ENCODE results near the gene ZNF462. TPM values are rescaled to one million over a fixed set of nuclear protein-coding genes. Genes with fewer than 3 reads are reported as not detected.

ZNF462 gene
- total RNA-seq, 1 donor = 9.8 TPM

GRCh38 chr9:107043886-107044285 lies 180.9 kb downstream of the ZNF462 start:
- H3K27ac ChIP-seq (ENCODE audit: low read depth, low read length) = no peak overlapping the region
- H3K4me1 ChIP-seq (ENCODE audit: insufficient read depth, low read length) = no peaks in the 10 kb centered on the region
- H3K9me3 ChIP-seq (ENCODE audit: low read depth, low read length) = no peaks in the 10 kb centered on the region
- H3K27me3 ChIP-seq (ENCODE audit: insufficient read depth, low read length) = peaks cover 3% of the 10 kb centered on the region
- TF ChIP-seq CTCF (IDR thresholded peaks at IDR 0.05; ENCODE audit: extremely low read depth, low read depth, low read length) = no peak
- DNase-seq (ENCODE audit: insufficient read length, low spot score, missing footprints) = no peak
- H3K79me2 ChIP-seq (ENCODE audit: insufficient read depth, low read length) = no peaks in the 10 kb centered on the region
- H3K4me3 ChIP-seq (ENCODE audit: insufficient read depth, low read length) = no peak overlapping the region
- H2AFZ ChIP-seq (ENCODE audit: low read length) = no peak overlapping the region
- H4K20me1 ChIP-seq (ENCODE audit: insufficient read depth, low read length) = no peaks in the 10 kb centered on the region
- no peaks in the 10 kb centered on the region for H3K36me3 ChIP-seq (ENCODE audit: insufficient read depth, low read length)
- H3K4me2 ChIP-seq (ENCODE audit: insufficient read depth, low read length) = no peak overlapping the region

GRCh38 chr9:107044872-107045271 lies 181.9 kb downstream of the ZNF462 start:
- Histone ChIP-seq H3K79me2 (ENCODE audit: insufficient read depth, low read length) (no peaks in the 10 kb centered on the region), H3K36me3 (ENCODE audit: insufficient read depth, low read length) (no peaks in the 10 kb centered on the region), H3K9me3 (ENCODE audit: low read depth, low read length) (no peaks in the 10 kb centered on the region), H3K4me3 (ENCODE audit: insufficient read depth, low read length) (no peak overlapping the region), H3K27ac (ENCODE audit: low read depth, low read length) (no peak overlapping the region), H3K4me1 (ENCODE audit: insufficient read depth, low read length) (no peaks in the 10 kb centered on the region), H2AFZ (ENCODE audit: low read length) (no peak overlapping the region), H4K20me1 (ENCODE audit: insufficient read depth, low read length) (no peaks in the 10 kb centered on the region), H3K4me2 (ENCODE audit: insufficient read depth, low read length) (no peak overlapping the region), H3K27me3 (ENCODE audit: insufficient read depth, low read length) (no peaks in the 10 kb centered on the region)
- peak; percentile 14 for TF ChIP-seq CTCF (IDR thresholded peaks at IDR 0.05; ENCODE audit: extremely low read depth, low read depth, low read length)
- peak; percentile 52 for DNase-seq (ENCODE audit: insufficient read length, low spot score, missing footprints)

GRCh38 chr9:107046692-107047091 lies 183.7 kb downstream of the ZNF462 start:
- Histone ChIP-seq H3K27ac (ENCODE audit: low read depth, low read length) (no peak overlapping the region), H3K9me3 (ENCODE audit: low read depth, low read length) (no peaks in the 10 kb centered on the region), H2AFZ (ENCODE audit: low read length) (no peak overlapping the region), H3K4me1 (ENCODE audit: insufficient read depth, low read length) (no peaks in the 10 kb centered on the region), H4K20me1 (ENCODE audit: insufficient read depth, low read length) (no peaks in the 10 kb centered on the region), H3K27me3 (ENCODE audit: insufficient read depth, low read length) (no peaks in the 10 kb centered on the region), H3K36me3 (ENCODE audit: insufficient read depth, low read length) (no peaks in the 10 kb centered on the region), H3K4me3 (ENCODE audit: insufficient read depth, low read length) (no peak overlapping the region), H3K4me2 (ENCODE audit: insufficient read depth, low read length) (no peak overlapping the region), H3K79me2 (ENCODE audit: insufficient read depth, low read length) (no peaks in the 10 kb centered on the region)
- DNase-seq (ENCODE audit: insufficient read length, low spot score, missing footprints) = no peak
- TF ChIP-seq CTCF (IDR thresholded peaks at IDR 0.05; ENCODE audit: extremely low read depth, low read depth, low read length) = no peak

GRCh38 chr9:107049046-107049802 lies 186.3 kb downstream of the ZNF462 start:
- no peak overlapping the region for H3K4me2 ChIP-seq (ENCODE audit: insufficient read depth, low read length)
- H3K79me2 ChIP-seq (ENCODE audit: insufficient read depth, low read length) = no peaks in the 10 kb centered on the region
- DNase-seq (ENCODE audit: insufficient read length, low spot score, missing footprints) = no peak

More at GRCh38 chr9:107049046-107049802, 186.3 kb downstream of the ZNF462 start:
- Histone ChIP-seq H4K20me1 (ENCODE audit: insufficient read depth, low read length) (no peaks in the 10 kb centered on the region), H3K4me1 (ENCODE audit: insufficient read depth, low read length) (no peaks in the 10 kb centered on the region), H3K9me3 (ENCODE audit: low read depth, low read length) (no peaks in the 10 kb centered on the region), H2AFZ (ENCODE audit: low read length) (no peak overlapping the region), H3K27me3 (ENCODE audit: insufficient read depth, low read length) (no peaks in the 10 kb centered on the region), H3K27ac (ENCODE audit: low read depth, low read length) (no peak overlapping the region), H3K36me3 (ENCODE audit: insufficient read depth, low read length) (no peaks in the 10 kb centered on the region), H3K4me3 (ENCODE audit: insufficient read depth, low read length) (no peak overlapping the region)
- TF ChIP-seq CTCF (IDR thresholded peaks at IDR 0.05; ENCODE audit: extremely low read depth, low read depth, low read length) = no peak
